HCEC 1CT (cell line): Measurements from ENCODE around the gene RAB4A.
"Not testable (repeated sequence)": the region's sequence is repeated elsewhere in the genome, so short reads cannot be mapped to it uniquely, and the experiment has no call there.

Experiments
- DNase-seq: peaks from one replicate; pipeline ENCODE4 v3.0.0-alpha.2; 2017

Gene RAB4A

GRCh38 chr1:229300099-229300757 lies 29.3 kb downstream of the RAB4A start:
- no peak for DNase-seq

- no peak for DNase-seq
These were observed 31.8 kb downstream of the RAB4A start for GRCh38 chr1:229302740-229303139.

DNA sequence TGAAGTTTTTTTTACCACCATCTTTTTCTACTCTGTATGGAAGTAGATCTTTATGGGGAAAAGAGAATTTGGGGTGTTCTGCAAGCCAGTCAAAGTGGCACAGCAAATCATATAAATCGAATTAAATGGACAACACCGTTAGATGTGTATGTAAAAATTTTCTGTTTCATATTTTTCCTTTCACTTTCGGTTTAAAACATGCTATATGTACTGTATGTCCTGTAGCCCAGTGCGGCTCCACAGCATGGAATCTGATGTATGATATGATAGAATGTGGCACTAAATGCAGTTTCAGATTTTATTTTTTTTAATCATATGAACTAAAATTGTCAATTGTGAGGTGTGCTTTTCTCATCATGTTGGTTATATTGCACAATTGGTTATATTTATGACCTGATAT lies 32.9 kb downstream of the RAB4A start:
- DNase-seq = no peak

DNA sequence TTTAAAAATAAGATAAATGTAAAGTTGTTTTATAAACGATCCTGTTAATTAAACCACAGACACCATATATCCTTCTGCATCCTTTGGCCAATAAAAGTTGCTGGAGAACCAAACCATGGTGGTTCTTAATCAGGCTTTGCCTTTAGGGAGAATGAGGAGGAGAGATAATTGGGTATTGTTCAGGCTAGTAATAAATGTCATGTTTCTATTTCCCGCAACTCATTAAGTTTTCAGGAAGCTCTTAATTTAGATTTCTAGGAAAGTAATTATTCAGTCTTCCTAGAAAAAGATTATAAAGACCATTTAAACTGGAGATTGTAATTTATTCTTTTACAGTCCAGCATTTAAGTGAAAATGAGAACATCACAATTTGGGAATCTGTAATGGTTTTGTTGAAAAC lies 34.5 kb downstream of the RAB4A start:
- no peak for DNase-seq

- no peak for DNase-seq
These were observed 38.2 kb downstream of the RAB4A start for GRCh38 chr1:229309074-229309473.

DNA sequence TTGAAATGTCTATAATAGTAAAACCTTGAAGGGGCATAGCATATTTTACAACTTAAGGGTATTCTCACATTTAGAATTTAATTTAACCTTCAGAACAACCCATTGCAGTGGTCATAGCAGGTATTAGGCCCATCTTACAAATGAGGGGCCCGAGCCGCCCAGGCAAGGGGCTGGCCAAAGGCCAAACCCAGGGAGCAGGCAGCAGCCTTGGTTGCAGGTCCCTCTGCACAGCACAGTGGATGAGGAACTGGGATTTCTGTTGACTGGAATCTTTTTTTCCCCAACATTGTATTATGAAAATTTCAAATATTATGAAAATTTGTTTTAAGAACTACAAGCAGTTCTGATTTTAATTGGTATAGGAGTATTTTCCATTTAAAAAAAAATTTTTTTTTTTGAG lies 38.8 kb downstream of the RAB4A start:
- no peak for DNase-seq

- DNase-seq = no peak
These were observed 39.9 kb downstream of the RAB4A start for GRCh38 chr1:229310833-229311232.

- no peak for DNase-seq
These were observed 45.3 kb downstream of the RAB4A start for GRCh38 chr1:229316166-229316565.

GRCh38 chr1:229318056-229318455 lies 47.1 kb downstream of the RAB4A start:
- no peak for DNase-seq

DNA sequence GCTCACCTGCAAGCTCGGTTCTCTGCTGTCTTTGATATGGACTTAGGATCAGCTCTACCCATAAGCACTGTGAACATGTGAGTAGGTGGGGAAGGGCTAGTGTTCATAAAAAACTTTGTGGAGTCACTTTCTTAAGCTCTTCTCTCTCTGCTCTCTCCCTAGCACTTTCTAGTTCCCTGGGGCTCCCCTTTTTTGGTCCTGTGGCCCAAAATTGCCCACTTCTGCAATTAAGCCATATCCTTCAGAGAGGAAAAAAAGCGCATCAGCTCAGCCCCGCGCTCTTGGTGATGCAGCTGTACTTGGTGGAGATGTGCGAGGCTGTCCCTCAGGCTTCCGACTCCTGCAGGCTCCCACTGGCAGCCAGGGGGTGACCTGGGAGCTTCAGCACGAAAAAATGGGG lies 48.6 kb downstream of the RAB4A start:
- no peak for DNase-seq

- no peak for DNase-seq
These were observed 52.3 kb downstream of the RAB4A start for GRCh38 chr1:229323201-229323600.

GRCh38 chr1:229323885-229324553 lies 53.1 kb downstream of the RAB4A start:
- no peak for DNase-seq

- no peak for DNase-seq
These were observed 54.5 kb downstream of the RAB4A start for GRCh38 chr1:229325401-229325800.

DNA sequence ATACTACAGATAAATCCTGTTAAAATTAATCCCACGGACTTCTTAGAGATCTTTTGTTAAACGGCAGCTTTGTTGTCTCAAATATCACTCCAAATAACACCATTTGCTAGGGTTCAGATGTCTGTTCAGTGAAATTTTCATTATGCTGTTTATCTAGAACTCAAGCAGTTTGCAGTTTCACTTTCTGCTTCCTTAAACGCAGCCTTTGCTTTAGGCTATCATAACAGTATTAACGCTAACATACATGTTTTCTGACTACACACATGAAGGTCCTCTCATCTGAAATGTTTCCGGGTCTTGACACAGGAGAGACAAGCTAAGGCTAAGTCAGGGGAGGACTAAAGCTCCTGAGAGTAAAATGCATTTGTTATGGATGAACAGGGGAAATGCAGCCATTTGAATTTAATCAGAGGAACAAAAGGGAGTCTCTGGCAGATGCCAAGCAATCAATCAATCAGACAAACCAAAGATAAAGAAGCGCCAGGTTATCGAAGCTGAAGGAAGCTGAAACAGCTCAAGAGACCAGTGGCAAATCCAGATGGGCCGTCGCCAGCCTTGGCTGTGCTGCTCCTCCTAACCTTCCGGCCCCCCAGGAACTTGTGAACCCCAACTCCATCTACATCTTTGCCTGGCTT lies 55.1 kb downstream of the RAB4A start:
- no peak for DNase-seq

DNA sequence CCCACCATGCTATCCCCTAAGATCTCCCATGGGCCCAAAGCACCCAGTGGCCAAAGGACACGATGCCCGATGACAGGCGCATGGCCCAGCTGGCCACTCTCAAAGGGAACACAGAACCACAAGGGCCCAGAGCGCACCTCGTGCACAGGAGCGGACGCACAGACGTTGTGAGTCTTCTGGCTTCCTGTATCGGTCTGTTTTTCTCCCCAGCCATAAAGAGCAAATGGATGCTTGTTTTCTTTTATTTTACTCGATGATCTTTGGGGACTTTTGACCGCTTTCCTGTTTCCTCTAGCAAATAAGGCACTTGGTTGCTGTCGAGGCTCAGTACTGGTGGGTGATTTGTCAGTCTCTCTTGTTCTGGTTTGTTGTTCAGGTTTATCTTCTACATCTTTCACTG lies 55.7 kb downstream of the RAB4A start:
- DNase-seq = no peak

DNA sequence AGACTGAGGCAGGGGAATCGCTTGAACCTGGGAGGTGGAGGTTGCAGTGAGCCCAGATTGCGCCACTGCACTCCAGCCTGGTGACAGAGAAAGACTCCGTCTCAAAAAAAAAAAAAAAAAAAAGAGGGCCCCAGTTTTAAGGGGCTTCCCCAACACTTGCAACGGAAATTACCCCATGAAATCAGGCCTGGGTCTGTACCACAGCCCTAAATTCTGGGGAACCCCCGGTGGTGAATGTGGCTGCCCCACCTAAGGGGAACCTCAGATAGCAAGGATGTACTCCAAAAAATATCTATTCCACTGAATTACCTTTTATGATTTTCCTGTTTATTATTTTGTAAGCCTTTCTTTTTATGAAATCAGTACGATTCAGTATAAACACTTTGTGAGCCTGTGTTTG lies 56.9 kb downstream of the RAB4A start:
- not testable (repeated sequence) for DNase-seq

- no peak for DNase-seq
These were observed 57.9 kb downstream of the RAB4A start for GRCh38 chr1:229328598-229329362.

- no peak for DNase-seq
These were observed 63.4 kb downstream of the RAB4A start for GRCh38 chr1:229334269-229334668.

GRCh38 chr1:229334716-229335115 lies 63.8 kb downstream of the RAB4A start:
- DNase-seq = no peak

GRCh38 chr1:229336345-229336744 lies 65.4 kb downstream of the RAB4A start:
- DNase-seq = no peak

DNA sequence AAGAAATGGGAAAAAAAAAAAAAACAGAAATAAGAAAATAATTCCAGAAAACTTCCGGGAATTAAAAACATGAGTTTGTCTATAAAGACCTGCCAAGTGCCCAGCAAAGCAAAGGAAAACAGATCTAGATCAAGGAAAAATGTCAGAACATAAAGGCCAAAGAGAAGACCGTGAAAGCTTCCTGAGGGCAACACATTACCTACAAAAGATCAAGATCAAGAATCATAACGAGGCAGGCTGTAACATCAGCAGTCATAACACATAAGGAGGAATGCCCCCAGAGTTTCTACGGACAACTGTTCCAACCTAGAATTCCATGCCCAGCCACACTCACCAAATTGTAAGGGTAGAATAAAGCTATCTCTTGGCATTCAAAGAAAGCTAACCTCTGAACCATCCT lies 68.2 kb downstream of the RAB4A start:
- DNase-seq = no peak

- DNase-seq = no peak
These were observed 68.6 kb downstream of the RAB4A start for GRCh38 chr1:229339520-229339919.

DNA sequence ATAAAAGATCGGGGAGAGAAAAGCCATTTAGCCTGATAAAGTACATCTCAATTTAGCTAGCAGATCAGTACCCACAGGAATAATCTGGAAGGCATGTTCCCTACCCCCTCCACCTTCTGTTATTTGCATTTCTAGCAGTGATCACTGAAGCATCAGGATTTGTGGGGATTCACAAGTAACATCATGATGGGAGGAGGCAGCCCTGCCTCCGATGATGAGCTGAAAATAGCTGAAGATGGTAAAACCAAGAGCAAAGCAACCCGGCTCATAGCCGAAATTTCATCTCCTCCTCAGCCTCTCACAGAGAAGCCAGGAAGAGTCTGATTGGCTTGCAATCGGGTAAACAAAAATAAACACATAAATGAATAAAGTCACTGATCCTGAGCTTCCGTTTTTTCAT lies 69.6 kb downstream of the RAB4A start:
- no peak for DNase-seq
